Measurements from ENCODE around the gene SNTB2. TPM values are rescaled to one million over a fixed set of nuclear protein-coding genes. Genes with fewer than 3 reads are reported as not detected.
A peak's percentile ranks its signal among the peaks of the same experiment; 100 is the strongest.

SNTB2 gene
- total and polyA plus RNA-seq, 10 of the 15 experiments (the other 5 are each of a cell fraction or from before 2014, with no cell fraction given), result 1.2 to 15.7 (median 5.0) TPM

DNA sequence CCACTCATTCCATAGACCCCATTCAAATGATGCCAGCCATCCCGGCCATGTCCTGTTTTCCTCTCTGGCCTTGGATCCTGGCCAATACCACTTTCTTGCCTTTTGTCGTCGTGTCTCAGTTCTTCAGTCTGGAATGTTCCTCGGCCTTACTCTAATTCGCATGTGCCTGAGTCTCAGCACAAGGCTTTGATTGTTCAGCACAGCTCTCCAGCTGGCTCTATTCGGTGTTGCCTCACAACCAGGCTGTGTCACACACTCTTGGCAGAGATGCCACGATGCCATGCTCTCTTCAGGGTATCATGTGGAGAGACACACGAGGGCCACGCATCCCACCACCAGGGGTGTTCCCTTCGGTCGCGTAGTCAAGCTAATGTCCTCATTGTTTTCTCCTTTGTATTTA lies 122.4 kb downstream of the SNTB2 start:
- ATAC-seq (no peak), FAIRE-seq (no peak), DNase-seq (ENCODE audit: low read depth, low spot score) (no peak)
- Histone ChIP-seq H3K79me2 (ENCODE audit: control insufficient read depth, insufficient read depth, low read length) (peaks cover 22% of the 10 kb centered on the region), H4K20me1 (ENCODE audit: control insufficient read depth, insufficient read depth) (no peaks in the 10 kb centered on the region), H3K36me3 (ENCODE audit: control insufficient read depth in 2 of 2, insufficient read depth in 2 of 2, low read length in 1 of 2) (no peaks in the 10 kb centered on the region), H3K9me3 (replicated peaks; ENCODE audit: control insufficient read depth, insufficient read depth, low read length) (no peaks in the 10 kb centered on the region), H3K27ac (ENCODE audit: control insufficient read depth, insufficient read depth) (no peak overlapping the region), H3K4me2 (ENCODE audit: control insufficient read depth, insufficient read depth) (no peak overlapping the region), H3K9ac (ENCODE audit: control insufficient read depth, insufficient read depth, low read length) (no peak overlapping the region), H3K27me3 (replicated peaks in 1 of 2; ENCODE audit: control insufficient read depth in 2 of 2, insufficient read depth in 2 of 2, low read length in 1 of 2) (no peaks in the 10 kb centered on the region), H2AFZ (ENCODE audit: control insufficient read depth, low read depth, low read length) (no peak overlapping the region), H3K4me1 (ENCODE audit: control insufficient read depth, insufficient read depth, low read length) (no peaks in the 10 kb centered on the region), H3K4me3 (no peak overlapping the region)
- SMC1A ChIA-PET (ENCODE audit: uncharacterized antibody, unreplicated experiment), result no interaction called here
- no TSS peak for BruUV-seq (replicated peaks)
- 95% methylated on average over 12 of the region's 12 CpGs for WGBS (ENCODE audit: insufficient coverage, insufficient replicate concordance, low lambda C conversion rate, missing lambda C conversion rate)
- TF ChIP-seq CBX5 (IDR thresholded peaks at IDR 0.05; ENCODE audit: low read depth) (no peak), BACH1 (IDR thresholded peaks at IDR 0.05; ENCODE audit: borderline replicate concordance) (no peak), BRCA1 (IDR thresholded peaks at IDR 0.05; ENCODE audit: low read depth, low read length) (no peak)
- in situ Hi-C loops (cut with MboI), result no loop called here
- CTCF ChIA-PET, result no interaction called here
- intact Hi-C loops (cut with micrococcal nuclease; ENCODE audit: unreplicated experiment), result no loop called here
- RAD21 ChIA-PET (ENCODE audit: unreplicated experiment), result no interaction called here
- POLR2A ChIA-PET, result no interaction called here

DNA sequence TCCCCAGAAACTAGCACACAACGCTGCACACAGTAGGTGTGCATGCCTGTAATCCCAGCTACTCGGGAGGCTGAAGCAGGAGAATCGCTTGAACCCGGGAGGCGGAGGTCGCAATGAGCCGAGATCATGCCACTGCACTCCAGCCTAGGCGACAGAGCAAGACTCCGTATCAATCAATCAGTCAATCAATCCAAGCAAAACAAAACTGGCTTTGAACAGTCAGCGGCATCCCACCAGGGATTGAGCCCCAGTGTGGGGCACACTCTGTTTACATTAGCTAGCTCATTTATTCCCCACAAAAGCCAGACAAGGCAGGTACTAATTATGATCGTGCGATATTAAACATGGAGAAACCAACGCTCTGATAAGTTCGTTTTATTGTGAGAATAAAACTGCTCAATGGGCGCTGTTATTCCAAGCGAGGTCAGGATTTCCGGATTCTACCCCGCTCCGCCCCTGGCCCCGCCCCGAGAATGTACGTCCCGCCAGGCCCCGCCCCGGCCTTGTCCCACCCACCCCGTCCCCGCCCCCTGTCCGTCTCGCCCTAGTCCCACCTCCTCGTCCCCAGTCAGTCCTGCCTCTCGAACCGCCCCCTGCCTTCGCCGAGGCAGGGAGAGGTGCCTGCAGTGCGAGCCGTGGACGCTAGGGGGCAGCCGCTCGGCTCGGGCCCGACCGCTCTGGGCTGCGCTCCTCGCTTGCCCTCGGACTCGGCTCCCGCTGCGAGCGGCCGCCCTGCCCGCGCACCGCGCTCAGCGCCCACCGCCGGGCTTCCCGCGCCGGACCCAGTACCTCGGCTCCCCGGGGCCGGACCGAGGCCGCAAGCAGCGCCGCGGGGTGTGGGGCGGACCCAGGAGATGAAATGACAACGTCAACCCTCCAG lies 123.9 kb downstream of the SNTB2 start, which contains the start of gene VPS4A:
Gene VPS4A (plus strand): TSS at position 698 of the 880 bp plus-strand sequence. CDS start 162 bp downstream, at position 860.
- Histone ChIP-seq H3K79me2 (ENCODE audit: control insufficient read depth, insufficient read depth, low read length) (peaks cover 23% of the 10 kb centered on the region), H3K4me2 (ENCODE audit: control insufficient read depth, insufficient read depth) (peak within 1 kb of the TSS; percentile 92), H3K36me3 (ENCODE audit: control insufficient read depth in 2 of 2, insufficient read depth in 2 of 2, low read length in 1 of 2) (peaks cover 0 to 4% of the 10 kb centered on the region in 2 experiments; a peak in 2 of 4 replicates), H3K4me1 (ENCODE audit: control insufficient read depth, insufficient read depth, low read length) (no peaks in the 10 kb centered on the region), H3K27me3 (replicated peaks in 1 of 2; ENCODE audit: control insufficient read depth in 2 of 2, insufficient read depth in 2 of 2, low read length in 1 of 2) (no peaks in the 10 kb centered on the region), H3K4me3 (peak within 1 kb of the TSS; percentile 99), H4K20me1 (ENCODE audit: control insufficient read depth, insufficient read depth) (no peaks in the 10 kb centered on the region), H3K27ac (ENCODE audit: control insufficient read depth, insufficient read depth) (peak within 1 kb of the TSS; percentile 82), H2AFZ (ENCODE audit: control insufficient read depth, low read depth, low read length) (peak within 1 kb of the TSS; percentile 99), H3K9ac (ENCODE audit: control insufficient read depth, insufficient read depth, low read length) (peak within 1 kb of the TSS; percentile 81), H3K9me3 (replicated peaks; ENCODE audit: control insufficient read depth, insufficient read depth, low read length) (no peaks in the 10 kb centered on the region)
- WGBS (ENCODE audit: insufficient coverage, insufficient replicate concordance, low lambda C conversion rate, missing lambda C conversion rate), result 11% methylated on average over 62 of the region's 70 CpGs
- SMC1A ChIA-PET (ENCODE audit: uncharacterized antibody, unreplicated experiment), result interaction anchor here (0.6 to 1.0 kb wide), 2 partner anchors 30 to 161 kb away, joined by 3 read pairs; no protein-coding TSS in a partner anchor
- intact Hi-C loops (cut with micrococcal nuclease; ENCODE audit: unreplicated experiment) (loop anchor here (1.0 to 2.0 kb wide), 2 partner anchors 28 to 74 kb away; partner anchors contain the start of genes COG8 and NIP7), in situ Hi-C loops (cut with MboI) (no loop called here)
- FAIRE-seq, result peak; percentile 88
- DNase-seq (ENCODE audit: low read depth, low spot score), result peak; percentile 89
- peak; percentile 96 for ATAC-seq
- BruUV-seq (replicated peaks), result TSS peak; percentile 95
- RAD21 ChIA-PET (ENCODE audit: unreplicated experiment), result interaction anchor here (0.6 to 1.0 kb wide), 3 partner anchors 16 to 1427 kb away, joined by 3 to 4 read pairs (median 4); no protein-coding TSS in a partner anchor
- POLR2A ChIA-PET, result interaction anchor here (0.7 kb wide), 1 partner anchor 29 kb away, joined by 3 read pairs; the partner anchor contains the start of gene NIP7
- CTCF ChIA-PET, result interaction anchor here (0.8 kb wide), 2 partner anchors 15 to 74 kb away, joined by 3 to 4 read pairs; no protein-coding TSS in a partner anchor
- peak; percentile 99 for TF ChIP-seq SMARCA5 (IDR thresholded peaks at IDR 0.05)
- TF ChIP-seq CHD2 (IDR thresholded peaks at IDR 0.05; ENCODE audit: borderline replicate concordance, low read depth, low read length), result peak; percentile 64; the same call in 1 of the 2 replicates
- no peak for TF ChIP-seq IRF4 (IDR thresholded peaks at IDR 0.05; ENCODE audit: low read depth, low read length)
- TF ChIP-seq E2F8 (IDR thresholded peaks at IDR 0.05; ENCODE audit: low read depth, partially characterized antibody), result no peak
- TF ChIP-seq NBN (IDR thresholded peaks at IDR 0.05), result 0 out of 2 replicates have a peak, but pooled peaks have one; percentile 20
- TF ChIP-seq HDAC2 (IDR thresholded peaks at IDR 0.05), result no peak
- TF ChIP-seq IKZF2 (IDR thresholded peaks at IDR 0.05), result peak in 1 of 2 experiments; percentile 17; a peak in 2 of 4 replicates
- TF ChIP-seq KLF5 (IDR thresholded peaks at IDR 0.05; ENCODE audit: partially characterized antibody), result no peak
- peak; percentile 91 for TF ChIP-seq BACH1 (IDR thresholded peaks at IDR 0.05; ENCODE audit: borderline replicate concordance)
- TF ChIP-seq CBX5 (IDR thresholded peaks at IDR 0.05; ENCODE audit: low read depth), result no peak
- no peak for TF ChIP-seq CHD4 (IDR thresholded peaks at IDR 0.05)
- peak; percentile 80; the same call in 1 of the 2 replicates for TF ChIP-seq YY1 (IDR thresholded peaks at IDR 0.05; ENCODE audit: low read depth, low read length)
